Skeletal muscle cell (primary cell): ENCODE data around the gene CRAMP1.
"Not testable (repeated sequence)": the region's sequence is repeated elsewhere in the genome, so short reads cannot be mapped to it uniquely, and the experiment has no call there.

ENCODE experiments used
- DNase-seq: peaks from one replicate; pipeline ENCODE4 v3.0.0-alpha.2; 2010; ENCODE audit warnings: low read depth
- H3K4me3 ChIP-seq: 2 replicates; pipeline ENCODE4 v1.5.1; 2011; ENCODE audit warnings: low read depth, mild to moderate bottlenecking, control low read depth, low read length, moderate library complexity

CRAMP1 gene

GRCh38 chr16:1612320-1613111, at the start of gene CRAMP1:
Gene CRAMP1, plus strand, starts transcription at chr16:1612360. Its CDS starts 2,280 bp downstream, at chr16:1614640.
- H3K4me3 ChIP-seq, result peak within 1 kb of the TSS; percentile 78
- no peak for DNase-seq

GRCh38 chr16:1563786-1564185, 48.4 kb upstream of the CRAMP1 start:
- DNase-seq, result no peak

GRCh38 chr16:1564325-1564724, 47.8 kb upstream of the CRAMP1 start:
- no peak overlapping the region for H3K4me3 ChIP-seq
- no peak for DNase-seq

More at GRCh38 chr16:1563786-1564185, 48.4 kb upstream of the CRAMP1 start:
- no peak overlapping the region for H3K4me3 ChIP-seq

GRCh38 chr16:1565083-1565805, 46.9 kb upstream of the CRAMP1 start:
- H3K4me3 ChIP-seq, result no peak overlapping the region
- DNase-seq, result no peak

- no peak for DNase-seq
- H3K4me3 ChIP-seq, result no peak overlapping the region
Measured at GRCh38 chr16:1567988-1568387, 44.2 kb upstream of the CRAMP1 start.

GRCh38 chr16:1571012-1571671, 41.0 kb upstream of the CRAMP1 start:
- DNase-seq, result no peak
- no peak overlapping the region for H3K4me3 ChIP-seq

- DNase-seq, result no peak
- H3K4me3 ChIP-seq, result no peak overlapping the region
Measured at GRCh38 chr16:1572673-1573072, 39.5 kb upstream of the CRAMP1 start.

- DNase-seq, result no peak
- no peak overlapping the region for H3K4me3 ChIP-seq
Measured at GRCh38 chr16:1573301-1573700, 38.9 kb upstream of the CRAMP1 start.

GRCh38 chr16:1575578-1575977, 36.6 kb upstream of the CRAMP1 start:
- no peak overlapping the region for H3K4me3 ChIP-seq
- DNase-seq, result no peak

- H3K4me3 ChIP-seq, result no peak overlapping the region
- no peak for DNase-seq
Measured at GRCh38 chr16:1579214-1579613, 32.9 kb upstream of the CRAMP1 start.

GRCh38 chr16:1580256-1580655, 31.9 kb upstream of the CRAMP1 start:
- no peak overlapping the region for H3K4me3 ChIP-seq
- no peak for DNase-seq

GRCh38 chr16:1580956-1581355, 31.2 kb upstream of the CRAMP1 start:
- H3K4me3 ChIP-seq, result no peak overlapping the region
- no peak for DNase-seq

GRCh38 chr16:1581804-1582203, 30.4 kb upstream of the CRAMP1 start:
- DNase-seq, result no peak
- no peak overlapping the region for H3K4me3 ChIP-seq

GRCh38 chr16:1583180-1583579, 29.0 kb upstream of the CRAMP1 start:
- DNase-seq, result no peak
- no peak overlapping the region for H3K4me3 ChIP-seq

GRCh38 chr16:1584926-1585484, 27.2 kb upstream of the CRAMP1 start:
- DNase-seq, result no peak
- no peak overlapping the region for H3K4me3 ChIP-seq

- DNase-seq, result no peak
- no peak overlapping the region for H3K4me3 ChIP-seq
Measured at GRCh38 chr16:1590366-1590765, 21.8 kb upstream of the CRAMP1 start.

- DNase-seq, result no peak
- H3K4me3 ChIP-seq, result no peak overlapping the region
Measured at GRCh38 chr16:1590930-1591705, 21.0 kb upstream of the CRAMP1 start.

GRCh38 chr16:1592446-1592845, 19.7 kb upstream of the CRAMP1 start:
- H3K4me3 ChIP-seq, result no peak overlapping the region

GRCh38 chr16:1595511-1595910, 16.6 kb upstream of the CRAMP1 start:
- DNase-seq, result not testable (repeated sequence)

More at GRCh38 chr16:1592446-1592845, 19.7 kb upstream of the CRAMP1 start:
- no peak for DNase-seq

More at GRCh38 chr16:1595511-1595910, 16.6 kb upstream of the CRAMP1 start:
- H3K4me3 ChIP-seq, result not testable (repeated sequence)
